K562 (cell line): ENCODE results near the gene GAD1. TPM values are rescaled to one million over a fixed set of nuclear protein-coding genes. Genes with fewer than 3 reads are reported as not detected.
A peak's percentile ranks its signal among the peaks of the same experiment; 100 is the strongest.

ENCODE experiments used
- ARID3B ChIP-seq: fragments of 250-450 bp; sonication (Bioruptor Pico); IDR thresholded peaks from 2 replicates; pipeline ENCODE4 v1.4.0; 2020; ENCODE audit warnings: borderline replicate concordance
- CREB3L1 ChIP-seq: fragments of 450-650 bp; IDR thresholded peaks from 2 replicates; pipeline ENCODE4 v1.6.1; 2014; ENCODE audit warnings: low read depth, mild to moderate bottlenecking, moderate library complexity, borderline replicate concordance
- CSDE1 ChIP-seq, 2 experiments: fragments of 450-650 bp; IDR thresholded peaks; 2 replicates each; pipeline ENCODE4 v1.6.1; 2016; ENCODE audit warnings: mild to moderate bottlenecking in 1 of 2
- HCFC1 ChIP-seq: IDR thresholded peaks from 2 replicates; pipeline ENCODE4 v1.6.1; 2012; ENCODE audit warnings: low read depth, low read length, improper control_type of control experiment
- HOMEZ ChIP-seq: fragments of 250-450 bp; sonication (Bioruptor Pico); IDR thresholded peaks from 2 replicates; pipeline ENCODE4 v1.4.0; 2020; ENCODE audit warnings: mild to moderate bottlenecking, moderate library complexity
- PBX2 ChIP-seq, 2 experiments: IDR thresholded peaks in 1 of 2; conservative IDR thresholded peaks in 1 of 2; 2 replicates each; pipeline ENCODE4 v1.6.1; 2016; ENCODE audit warnings: low read depth in 2 of 2, mild to moderate bottlenecking in 1 of 2, missing compliant biosample characterization in 1 of 2, missing genetic modification characterization in 1 of 2, moderate library complexity in 1 of 2
- SMAD4 ChIP-seq: fragments of 250-450 bp; sonication (Bioruptor Pico); conservative IDR thresholded peaks from 2 replicates; pipeline ENCODE4 v1.8.0; 2021; ENCODE audit warnings: inconsistent platforms, mild to moderate bottlenecking, moderate library complexity
- TAF1 ChIP-seq: IDR thresholded peaks from 2 replicates; pipeline ENCODE4 v1.6.1; 2011; ENCODE audit warnings: mild to moderate bottlenecking, low read length, moderate library complexity; ENCODE audit not compliant: insufficient read depth, control insufficient read depth, severe bottlenecking; ENCODE audit errors: extremely low read depth
- TARDBP ChIP-seq: fragments of 450-650 bp; IDR thresholded peaks from 2 replicates; pipeline ENCODE4 v1.6.1; 2016
- ZBTB1 ChIP-seq: sonication (generic); formaldehyde crosslinking; IDR thresholded peaks from 2 replicates; pipeline ENCODE4 v1.8.1; 2023; ENCODE audit warnings: missing genetic modification reagents, low read depth, mild to moderate bottlenecking, borderline replicate concordance
- ZMIZ1 ChIP-seq, 2 experiments: fragments of 150-350 bp in 1 of 2; IDR thresholded peaks; 2 replicates each; pipeline ENCODE4 v1.6.1; 2012 to 2016; ENCODE audit warnings: low read depth in 2 of 2, low read length in 2 of 2, mild to moderate bottlenecking in 1 of 2, moderate library complexity in 1 of 2
- ZNF395 ChIP-seq: fragments of 200-800 bp; sonication (Bioruptor generic); IDR thresholded peaks from 2 replicates; pipeline ENCODE4 v1.6.1; 2017; ENCODE audit warnings: missing genetic modification characterization, missing compliant biosample characterization
- polyA plus RNA-seq, 8 experiments: library from polyadenylated mRNA; depleted of rRNA in 4 of 8; stranded (reverse) in 5 of 8; unstranded in 3 of 8; fragments of >200 nt; fragmentation: Nextera tagmentation in 2 of 8; fragmentation: Illumina TruSeq in 1 of 8; extraction: Ambion mirVana in 2 of 8; extraction: Trizol in 1 of 8; gene quantifications; 2 replicates each; pipeline versions ENCODE4 v1.2.1 to v1.2.3, GENCODE V29; 2011 to 2014; ENCODE audit warnings: inconsistent platforms in 1 of 8, missing spikeins in 1 of 8
- total RNA-seq, 7 experiments: library from RNA; depleted of rRNA in 6 of 7; stranded (reverse); fragments of >200 nt in 6 of 7; fragmentation: Illumina TruSeq in 2 of 7; extraction: Trizol in 2 of 7; gene quantifications; 2 replicates each; pipeline versions ENCODE4 v1.2.1 to v1.2.3, GENCODE V29; 2011 to 2021; ENCODE audit warnings: low replicate concordance in 1 of 7

The GAD1 gene
- total and polyA plus RNA-seq, 9 of the 15 experiments (the other 6 are each of a cell fraction or from before 2014, with no cell fraction given) = 2.7 to 29.1 (median 15.7) TPM

GRCh38 chr2:170770008-170770605, 46.6 kb upstream of the GAD1 start, which contains the start of gene ERICH2 (continued):
- TF ChIP-seq ARID3B = no peak
- TF ChIP-seq SMAD4 (CRISPR knock-in tag) = peak; percentile 23; the same call in 1 of the 2 replicates
- TF ChIP-seq HCFC1 = peak; percentile 32; the same call in 1 of the 2 replicates
- no peak for TF ChIP-seq ZMIZ1 (IDR thresholded peaks at IDR 0.05; ENCODE audit: low read depth in 2 of 2, low read length in 2 of 2)
- peak; percentile 75; the same call in 1 of the 2 replicates for TF ChIP-seq CREB3L1
- TF ChIP-seq ZBTB1 (CRISPR knock-in tag) = no peak
- peak in 1 of 2 experiments; percentile 84; a peak in 2 of 4 replicates for TF ChIP-seq CSDE1 (IDR thresholded peaks at IDR 0.05)
- 0 out of 2 replicates have a peak, but pooled peaks have one; percentile 48 for TF ChIP-seq TARDBP
- no peak for TF ChIP-seq HOMEZ (CRISPR knock-in tag)
- peak; percentile 3; the same call in 1 of the 2 replicates for TF ChIP-seq ZNF395
- TF ChIP-seq TAF1 = peak; percentile 65
- TF ChIP-seq PBX2 (CRISPR knock-in tag; IDR thresholded peaks at IDR 0.05; ENCODE audit: low read depth) = no peak
- TF ChIP-seq PBX2 (tag; conservative IDR thresholded peaks at IDR 0.05; ENCODE audit: low read depth) = peak; percentile 84
